SK-N-SH treated with all-trans-retinoic acid at 6 μM for 48 hours (cell line): Measurements from ENCODE around the gene NFATC3.

Source experiments
- ARNTL ChIP-seq: fragments of 450-650 bp; formaldehyde crosslinking; IDR thresholded peaks from 2 replicates; pipeline ENCODE4 v1.5.0; 2020; ENCODE audit warnings: low read depth, mild to moderate bottlenecking, moderate library complexity, borderline replicate concordance
- BACH2 ChIP-seq: fragments of 250-450 bp; sonication (Bioruptor Pico); IDR thresholded peaks from 2 replicates; pipeline ENCODE4 v1.9.0; 2021; ENCODE audit warnings: mild to moderate bottlenecking, borderline replicate concordance
- ISL1 ChIP-seq: fragments of 250-450 bp; sonication (Bioruptor Pico); IDR thresholded peaks from 2 replicates; pipeline ENCODE4 v2.1.2; 2022; ENCODE audit warnings: mild to moderate bottlenecking, moderate library complexity
- POU6F1 ChIP-seq: fragments of 250-450 bp; sonication (Bioruptor Pico); IDR thresholded peaks from 2 replicates; pipeline ENCODE4 v1.8.0; 2021; ENCODE audit warnings: low read depth, mild to moderate bottlenecking, moderate library complexity, borderline replicate concordance
- PPARA ChIP-seq: fragments of 250-450 bp; sonication (Bioruptor Pico); IDR thresholded peaks from 2 replicates; pipeline ENCODE4 v1.5.0; 2020; ENCODE audit warnings: mild to moderate bottlenecking, borderline replicate concordance
- RARB ChIP-seq: fragments of 250-450 bp; sonication (Bioruptor Pico); IDR thresholded peaks from 2 replicates; pipeline ENCODE4 v1.8.0; 2021; ENCODE audit warnings: mild to moderate bottlenecking, moderate library complexity
- TCF4 ChIP-seq: fragments of 250-450 bp; sonication (Bioruptor Pico); IDR thresholded peaks from 2 replicates; pipeline ENCODE4 v1.8.0; 2021; ENCODE audit warnings: mild to moderate bottlenecking, moderate library complexity, borderline replicate concordance
- TSHZ2 ChIP-seq: fragments of 250-450 bp; sonication (Bioruptor Pico); IDR thresholded peaks from 2 replicates; pipeline ENCODE4 v1.5.0; 2020; ENCODE audit warnings: mild to moderate bottlenecking, moderate library complexity
- ZC3H10 ChIP-seq: fragments of 250-450 bp; sonication (Bioruptor Pico); IDR thresholded peaks from 2 replicates; pipeline ENCODE4 v1.5.1; 2021; ENCODE audit warnings: mild to moderate bottlenecking, moderate library complexity
- ZFP3 ChIP-seq: fragments of 250-450 bp; sonication (Bioruptor Pico); IDR thresholded peaks from 2 replicates; pipeline ENCODE4 v1.5.0; 2020; ENCODE audit warnings: mild to moderate bottlenecking, moderate library complexity
- ZFP30 ChIP-seq: fragments of 450-650 bp; formaldehyde crosslinking; IDR thresholded peaks from 2 replicates; pipeline ENCODE4 v1.5.0; 2022; ENCODE audit warnings: mild to moderate bottlenecking, moderate library complexity
- ZNF70 ChIP-seq: fragments of 450-650 bp; formaldehyde crosslinking; IDR thresholded peaks from 2 replicates; pipeline ENCODE4 v1.5.0; 2020; ENCODE audit warnings: mild to moderate bottlenecking, moderate library complexity
- ZNF8 ChIP-seq: fragments of 450-650 bp; formaldehyde crosslinking; IDR thresholded peaks from 2 replicates; pipeline ENCODE4 v1.5.0; 2020; ENCODE audit warnings: mild to moderate bottlenecking, moderate library complexity
- TF ChIP-seq, protein P1 (sequence below): fragments of 250-450 bp; sonication (Bioruptor Pico); IDR thresholded peaks from 2 replicates; pipeline ENCODE4 v1.8.0; 2020; ENCODE audit warnings: mild to moderate bottlenecking, moderate library complexity, borderline replicate concordance

- TF ChIP-seq ARNTL (CRISPR knock-in tag) (no peak), RARB (CRISPR knock-in tag) (no peak), ZFP3 (CRISPR knock-in tag) (no peak), ISL1 (CRISPR knock-in tag) (no peak), PPARA (CRISPR knock-in tag) (no peak), BACH2 (CRISPR knock-in tag) (no peak), POU6F1 (CRISPR knock-in tag) (no peak), TSHZ2 (CRISPR knock-in tag) (no peak), TCF4 (no peak), ZC3H10 (CRISPR knock-in tag) (no peak), ZNF70 (CRISPR knock-in tag) (no peak), ZFP30 (CRISPR knock-in tag) (no peak), ZNF8 (CRISPR knock-in tag) (no peak)
- TF ChIP-seq, protein P1, sequence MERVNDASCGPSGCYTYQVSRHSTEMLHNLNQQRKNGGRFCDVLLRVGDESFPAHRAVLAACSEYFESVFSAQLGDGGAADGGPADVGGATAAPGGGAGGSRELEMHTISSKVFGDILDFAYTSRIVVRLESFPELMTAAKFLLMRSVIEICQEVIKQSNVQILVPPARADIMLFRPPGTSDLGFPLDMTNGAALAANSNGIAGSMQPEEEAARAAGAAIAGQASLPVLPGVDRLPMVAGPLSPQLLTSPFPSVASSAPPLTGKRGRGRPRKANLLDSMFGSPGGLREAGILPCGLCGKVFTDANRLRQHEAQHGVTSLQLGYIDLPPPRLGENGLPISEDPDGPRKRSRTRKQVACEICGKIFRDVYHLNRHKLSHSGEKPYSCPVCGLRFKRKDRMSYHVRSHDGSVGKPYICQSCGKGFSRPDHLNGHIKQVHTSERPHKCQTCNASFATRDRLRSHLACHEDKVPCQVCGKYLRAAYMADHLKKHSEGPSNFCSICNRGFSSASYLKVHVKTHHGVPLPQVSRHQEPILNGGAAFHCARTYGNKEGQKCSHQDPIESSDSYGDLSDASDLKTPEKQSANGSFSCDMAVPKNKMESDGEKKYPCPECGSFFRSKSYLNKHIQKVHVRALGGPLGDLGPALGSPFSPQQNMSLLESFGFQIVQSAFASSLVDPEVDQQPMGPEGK (CRISPR knock-in tag): no peak
Measured at GRCh38 chr16:68128577-68129305, 43.6 kb downstream of the NFATC3 start.
